Dermis blood vessel endothelial cell (primary cell): ENCODE measurements around the gene KIAA1755. TPM values are rescaled to one million over a fixed set of nuclear protein-coding genes. Genes with fewer than 3 reads are reported as not detected.
A peak's percentile ranks its signal among the peaks of the same experiment; 100 is the strongest.
"Not testable (repeated sequence)": the region's sequence is repeated elsewhere in the genome, so short reads cannot be mapped to it uniquely, and the experiment has no call there.

ENCODE experiments used
- DNase-seq: peaks from one replicate; pipeline ENCODE4 v3.0.0; 2010
- total RNA-seq: library from RNA; depleted of rRNA; stranded (reverse); fragments of >200 nt; gene quantifications from 2 replicates; pipeline ENCODE4 v1.2.3, GENCODE V29; 2014

Gene KIAA1755
- total RNA-seq, 1 donor from 2014 or later = 0.51 TPM

DNA sequence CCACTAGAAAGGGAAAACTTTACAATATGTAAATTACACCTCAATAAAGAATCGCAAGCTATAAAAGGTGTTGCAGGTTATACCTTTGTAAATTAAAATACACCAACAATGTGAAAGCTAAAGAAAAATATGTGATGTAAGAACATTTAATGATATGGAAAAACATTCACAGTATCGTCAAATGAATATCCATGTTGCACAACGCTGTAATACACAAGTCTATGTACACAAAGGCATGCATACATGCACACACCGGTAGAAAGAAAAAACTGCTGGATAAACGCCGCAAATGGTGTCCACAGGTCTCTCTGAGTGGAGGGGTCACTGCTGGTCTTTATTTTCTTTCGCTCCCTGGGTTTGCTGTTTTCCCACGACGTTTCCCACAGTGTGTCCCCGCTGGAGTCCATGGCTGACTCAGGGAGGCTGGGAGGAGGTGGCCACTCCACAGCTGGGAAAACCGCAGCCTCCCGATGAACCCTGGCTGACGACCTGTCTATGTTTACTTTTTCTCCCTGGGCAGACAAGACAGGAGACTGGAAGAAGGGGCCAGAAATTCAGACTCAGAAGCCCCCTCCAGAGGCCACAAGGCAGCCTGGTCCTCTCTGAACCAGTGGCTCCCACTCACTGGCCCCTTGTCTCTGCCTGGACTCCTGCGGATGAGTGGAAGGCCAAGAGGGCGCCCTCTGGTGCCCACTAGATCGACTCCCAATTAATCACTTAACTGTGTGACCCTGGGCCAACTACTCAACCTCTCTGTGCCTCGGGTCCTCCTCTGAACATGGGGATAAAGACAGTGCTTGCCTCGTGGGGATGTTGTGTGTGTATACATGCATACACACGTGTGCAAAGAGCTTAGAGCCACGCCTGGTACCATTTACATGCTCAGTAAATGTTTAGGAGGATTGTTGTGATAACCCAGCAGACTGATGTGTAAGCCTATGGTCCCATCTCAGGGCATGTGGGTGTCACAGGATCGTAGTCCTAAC lies 30.6 kb upstream of the KIAA1755 start:
- peak; percentile 56 for DNase-seq

DNA sequence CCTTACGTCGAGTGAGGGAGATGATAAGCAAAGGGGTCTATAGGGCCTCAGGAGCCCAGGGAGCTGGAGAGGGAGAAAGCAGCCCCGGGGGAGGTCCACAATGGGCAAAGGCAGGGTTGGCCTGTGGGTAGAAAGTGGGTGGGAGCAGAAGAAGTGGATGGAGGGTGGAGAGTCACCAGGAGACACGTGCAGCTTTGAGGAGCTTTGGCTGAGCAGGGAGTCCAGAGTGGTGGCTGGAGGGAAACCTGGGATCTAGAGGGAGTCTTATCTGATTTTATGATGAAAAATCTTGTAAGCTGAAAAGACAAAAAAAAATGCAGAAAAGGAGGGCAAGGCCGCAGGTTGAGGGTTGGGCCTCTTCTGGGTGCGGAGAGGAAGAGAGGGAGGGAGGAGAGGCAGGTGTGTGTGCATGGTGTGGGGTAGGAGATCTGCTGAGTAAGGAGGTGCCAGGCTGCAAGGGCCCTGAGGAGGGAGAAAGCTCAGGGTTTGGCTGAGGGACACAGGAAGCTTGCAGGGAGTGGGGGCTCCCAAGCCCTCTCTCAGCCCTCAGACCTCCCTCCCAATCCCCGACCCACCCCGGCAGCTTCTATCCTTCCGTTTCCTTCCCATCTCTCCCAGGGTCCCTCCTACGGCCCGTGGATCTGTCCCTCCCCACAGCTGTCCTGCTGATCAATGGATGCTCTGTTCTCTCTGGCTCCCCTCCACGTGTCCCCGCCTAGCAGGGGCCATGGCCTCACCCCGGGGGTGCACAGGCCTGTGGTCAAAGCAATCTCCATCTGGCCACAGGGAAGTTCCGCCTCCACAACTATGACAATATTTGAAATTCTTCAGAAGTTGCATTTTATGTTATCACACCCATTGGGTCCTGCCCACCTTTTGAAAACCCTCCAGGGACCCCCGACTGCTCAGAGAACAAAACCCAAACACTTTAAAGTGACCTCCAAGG lies 26.3 kb upstream of the KIAA1755 start:
- no peak for DNase-seq

DNA sequence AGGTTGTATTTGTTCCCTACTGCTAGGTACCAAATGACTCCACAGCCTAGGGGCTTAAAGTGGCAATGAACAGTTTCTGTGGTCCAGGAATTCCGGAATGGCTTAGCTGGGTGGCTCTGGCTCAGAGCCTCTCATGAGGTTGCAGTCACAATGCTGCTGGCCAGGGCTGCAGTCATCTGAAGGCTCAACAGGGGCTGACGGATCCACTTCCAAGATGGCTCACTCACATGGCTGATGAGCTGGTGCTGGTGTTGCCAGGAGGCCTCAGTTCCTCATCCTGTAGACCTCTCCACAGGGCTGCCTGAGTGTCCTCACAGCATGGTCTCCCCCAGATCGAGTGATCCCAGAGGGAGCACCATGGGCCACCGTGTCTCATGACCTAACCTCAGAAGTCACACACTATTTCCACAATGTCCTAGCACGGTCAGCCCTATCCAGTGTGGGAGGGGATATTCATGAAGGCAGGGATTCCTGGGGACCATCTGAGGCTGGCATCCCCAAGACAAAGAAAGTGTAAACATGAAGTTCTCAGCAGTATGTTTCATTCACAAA lies 24.4 kb upstream of the KIAA1755 start:
- no peak for DNase-seq

DNA sequence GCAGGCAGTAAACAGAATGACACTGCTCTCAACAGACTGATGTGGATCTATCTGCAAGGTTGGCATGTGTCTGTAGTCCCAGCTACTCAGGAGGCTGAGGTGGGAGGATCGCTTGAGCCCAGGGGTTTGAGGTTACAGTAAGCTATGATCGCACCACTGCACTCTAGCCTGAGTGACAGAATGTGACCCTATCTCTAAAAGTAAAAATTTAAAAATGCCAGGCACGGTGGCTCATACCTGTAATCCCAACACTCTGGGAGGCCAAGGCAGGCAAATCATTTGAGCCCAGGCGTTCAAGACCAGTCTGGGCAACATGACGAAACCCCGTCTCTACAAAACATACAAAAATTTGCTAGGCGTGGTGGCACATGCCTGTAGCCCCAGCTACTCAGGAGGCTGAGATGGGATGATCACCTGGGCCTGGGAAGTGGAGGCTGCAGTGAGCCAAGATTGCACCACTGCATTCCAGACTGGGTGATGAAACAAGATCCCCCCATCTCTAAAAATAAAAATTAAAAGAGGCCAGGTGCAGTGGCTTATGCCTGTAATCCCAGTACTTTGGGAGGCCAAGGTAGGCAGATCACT lies 23.6 kb upstream of the KIAA1755 start:
- DNase-seq = not testable (repeated sequence)

DNA sequence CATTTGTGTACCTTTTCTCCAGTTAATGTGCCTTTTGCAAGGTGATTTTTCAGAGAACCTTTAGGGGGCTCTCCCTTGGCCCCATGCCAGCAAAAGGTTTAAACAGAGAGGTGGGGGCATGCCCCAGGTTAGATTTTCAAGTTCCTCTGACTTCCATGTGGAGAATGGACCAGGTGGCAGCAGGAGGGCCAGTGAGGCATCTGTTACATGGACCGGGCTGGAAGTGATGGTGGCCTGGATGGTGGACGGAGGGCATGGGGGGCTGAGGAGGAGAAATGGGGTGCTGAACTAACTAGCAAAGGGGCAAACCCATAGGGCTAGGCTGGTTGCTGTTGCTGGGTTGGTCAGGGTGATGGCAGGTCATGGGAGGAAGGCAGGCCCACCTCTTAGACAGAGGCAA lies 22.7 kb upstream of the KIAA1755 start:
- no peak for DNase-seq

DNA sequence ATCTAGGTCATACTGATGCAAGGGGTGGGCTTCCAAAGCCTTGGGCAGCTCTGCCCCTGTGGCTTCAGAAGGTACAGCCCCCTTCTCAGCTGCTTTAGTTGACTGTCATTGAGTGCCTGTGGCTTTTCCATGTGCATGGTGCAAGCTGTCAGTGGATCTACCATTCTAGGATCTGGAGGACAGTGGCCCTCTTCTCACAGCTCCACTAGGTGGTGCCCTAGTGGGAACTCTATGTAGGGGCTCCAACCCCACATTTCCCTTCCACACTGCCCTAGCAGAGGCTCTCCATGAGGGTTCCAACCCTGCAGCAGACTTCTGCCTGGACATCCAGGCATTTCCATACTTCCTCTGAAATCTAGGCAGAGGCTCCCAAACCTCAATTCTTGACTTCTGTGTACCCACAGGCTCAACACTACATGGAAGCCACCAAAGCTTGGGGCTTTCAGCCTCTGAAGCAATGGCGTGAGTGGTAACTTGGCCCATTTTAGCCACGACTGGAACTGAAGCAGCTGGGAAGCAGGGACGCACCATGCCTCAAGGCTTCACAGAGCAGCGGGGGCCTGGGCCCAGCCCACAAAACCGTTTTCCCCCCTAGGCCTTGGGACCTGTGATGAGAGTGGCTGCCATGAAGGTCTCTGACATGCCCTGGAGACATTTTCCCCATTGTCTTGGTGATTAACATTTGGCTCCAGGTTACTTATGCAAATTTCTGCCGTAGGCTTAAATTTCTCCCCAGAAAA lies 20.8 kb upstream of the KIAA1755 start:
- not testable (repeated sequence) for DNase-seq

DNA sequence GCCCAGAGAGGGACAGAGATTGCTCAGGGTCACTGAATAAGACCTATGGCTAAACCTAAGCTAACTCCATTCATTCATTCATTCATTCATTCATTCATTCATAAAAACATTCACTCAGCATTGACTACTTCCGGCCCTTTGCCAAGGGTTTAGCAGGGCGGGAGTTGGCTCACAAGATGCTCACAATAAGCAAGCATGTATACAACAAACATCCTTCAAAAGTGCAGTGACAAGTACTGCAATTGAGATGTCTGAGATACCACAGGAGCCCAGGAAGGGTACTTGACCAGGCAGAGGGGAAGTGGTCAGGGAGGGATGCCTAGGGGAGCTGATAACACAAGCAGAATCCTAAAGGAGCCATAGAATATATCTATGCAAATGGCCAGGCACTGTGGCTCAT lies 18.2 kb upstream of the KIAA1755 start:
- no peak for DNase-seq

DNA sequence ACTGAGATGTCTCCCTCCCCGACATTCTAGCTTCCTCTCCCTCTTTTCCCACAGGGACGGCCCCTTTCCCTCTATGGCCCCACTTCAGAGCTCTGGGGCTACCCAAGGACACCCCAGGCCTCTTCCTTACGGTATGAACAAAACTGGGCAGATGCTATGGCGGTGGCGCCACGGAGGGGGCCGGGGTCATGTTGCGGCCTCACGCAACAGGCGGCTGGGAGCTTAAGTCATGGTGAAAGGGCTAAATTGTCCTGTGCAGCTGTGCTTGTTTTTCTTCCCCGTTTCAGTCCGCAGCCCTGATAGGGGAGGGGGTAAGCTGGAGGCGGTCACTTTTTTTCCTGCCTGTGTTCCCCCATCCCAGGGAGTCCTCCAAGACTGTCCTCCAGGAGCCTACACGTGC lies 17.6 kb upstream of the KIAA1755 start:
- DNase-seq = no peak

DNA sequence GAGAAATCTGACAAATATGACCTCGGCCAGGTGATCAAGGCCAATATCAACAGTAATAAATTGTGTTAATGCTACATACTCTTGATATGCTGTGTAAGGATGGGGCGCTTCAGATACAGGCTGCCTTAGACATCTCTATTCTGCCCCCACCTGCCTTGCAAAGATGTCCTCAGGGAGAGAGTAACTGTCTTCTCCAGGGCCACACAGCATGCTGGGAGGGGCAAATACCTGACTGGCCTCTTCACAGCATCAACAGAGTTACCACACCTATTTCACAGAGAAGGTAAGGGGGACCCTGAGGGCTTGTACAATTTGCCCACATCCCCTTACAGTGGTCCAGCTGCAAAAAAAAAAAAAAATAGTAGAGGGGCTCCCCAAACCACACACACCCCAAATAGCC lies 17.2 kb upstream of the KIAA1755 start:
- no peak for DNase-seq

DNA sequence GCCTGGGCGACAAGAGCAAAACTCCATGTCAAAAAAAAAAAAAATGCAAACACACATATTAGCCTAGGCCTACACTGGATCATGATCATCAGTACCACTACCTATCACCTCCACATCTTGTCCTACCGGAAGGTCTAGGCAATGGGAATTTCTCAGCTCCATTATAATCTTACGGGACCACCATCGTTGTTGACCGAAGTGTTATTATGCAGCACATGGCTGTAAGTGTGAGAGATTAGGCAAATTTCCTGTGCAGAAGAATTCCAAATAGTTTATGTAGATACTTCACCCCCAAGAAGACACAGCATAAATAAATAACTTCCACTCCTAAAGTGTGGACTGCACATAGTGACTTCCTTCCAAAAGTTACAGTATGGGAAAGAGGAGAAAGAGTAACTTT lies 16.8 kb upstream of the KIAA1755 start:
- DNase-seq = no peak

DNA sequence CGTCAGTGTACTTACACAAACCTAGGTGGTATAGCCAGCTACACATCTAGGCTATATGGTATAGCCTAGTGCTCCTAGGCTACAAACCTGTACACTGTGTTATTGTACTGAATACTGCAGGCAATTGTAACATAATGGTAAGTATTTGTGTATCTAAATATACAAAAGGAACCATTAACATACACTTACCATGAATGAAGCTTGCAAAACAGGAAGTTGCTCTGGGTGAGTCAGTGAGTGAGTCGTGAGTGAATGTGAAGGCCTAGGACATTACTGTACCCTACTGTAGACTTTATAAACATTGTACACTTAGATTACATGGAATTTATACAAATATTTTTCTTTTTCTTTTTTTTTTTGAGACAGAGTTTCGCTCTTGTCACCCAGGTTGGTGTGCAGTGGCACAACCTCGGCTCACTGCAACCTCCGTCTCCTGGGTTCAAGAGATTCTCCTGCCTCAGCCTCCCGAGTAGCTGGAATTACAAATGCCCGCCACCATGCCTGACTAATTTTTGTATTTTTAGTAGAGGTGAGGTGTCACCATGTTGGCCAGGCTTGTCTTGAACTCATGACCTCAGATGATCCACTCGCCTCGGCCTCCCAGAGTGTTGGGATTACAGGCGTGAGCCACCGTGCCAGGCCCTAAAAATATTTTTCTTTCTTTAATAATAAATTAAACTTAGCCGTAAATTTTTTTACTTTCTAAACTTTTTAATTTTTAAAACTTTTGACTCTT lies 15.4 kb upstream of the KIAA1755 start:
- peak; percentile 84 for DNase-seq

DNA sequence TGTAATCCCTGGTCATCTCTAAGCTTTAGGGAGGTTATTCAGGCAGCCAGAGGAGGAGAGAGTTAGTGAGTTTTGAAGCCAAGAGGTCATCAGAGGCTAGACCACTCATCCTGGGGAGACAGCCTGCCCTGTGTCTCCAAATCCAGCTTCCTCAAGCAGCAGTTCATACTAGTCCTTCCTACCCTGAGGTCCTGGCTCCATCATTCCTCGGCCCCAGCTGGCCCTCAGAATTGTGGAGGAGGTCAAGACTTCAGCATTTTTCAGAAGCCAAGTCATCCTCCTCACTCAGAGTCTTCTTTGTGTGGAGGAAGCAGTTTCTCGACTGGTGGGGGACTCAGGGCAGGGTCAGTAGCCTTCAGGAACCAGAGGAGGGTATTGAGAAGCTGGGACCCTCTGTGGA lies 12.4 kb upstream of the KIAA1755 start:
- peak; percentile 44 for DNase-seq

DNA sequence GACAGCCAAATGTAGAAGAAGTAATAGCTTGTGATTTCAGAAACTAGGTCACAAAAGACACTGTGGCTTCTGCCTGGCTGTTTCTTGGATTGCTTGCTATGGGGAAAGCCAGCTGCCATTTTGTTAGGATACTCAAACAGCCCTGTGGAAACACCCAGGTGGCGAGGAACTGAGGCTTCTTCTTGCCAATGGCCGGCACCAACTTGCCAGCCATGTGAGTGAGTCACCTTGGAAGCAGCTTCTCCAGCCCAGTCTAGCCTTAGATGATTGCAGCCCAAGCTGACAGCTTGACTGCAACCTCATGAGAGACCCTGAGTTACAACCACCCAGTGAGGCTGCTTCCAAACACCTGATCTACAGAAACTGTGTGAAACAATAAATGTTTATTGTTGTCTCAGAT lies 11.9 kb upstream of the KIAA1755 start:
- peak; percentile 33 for DNase-seq

DNA sequence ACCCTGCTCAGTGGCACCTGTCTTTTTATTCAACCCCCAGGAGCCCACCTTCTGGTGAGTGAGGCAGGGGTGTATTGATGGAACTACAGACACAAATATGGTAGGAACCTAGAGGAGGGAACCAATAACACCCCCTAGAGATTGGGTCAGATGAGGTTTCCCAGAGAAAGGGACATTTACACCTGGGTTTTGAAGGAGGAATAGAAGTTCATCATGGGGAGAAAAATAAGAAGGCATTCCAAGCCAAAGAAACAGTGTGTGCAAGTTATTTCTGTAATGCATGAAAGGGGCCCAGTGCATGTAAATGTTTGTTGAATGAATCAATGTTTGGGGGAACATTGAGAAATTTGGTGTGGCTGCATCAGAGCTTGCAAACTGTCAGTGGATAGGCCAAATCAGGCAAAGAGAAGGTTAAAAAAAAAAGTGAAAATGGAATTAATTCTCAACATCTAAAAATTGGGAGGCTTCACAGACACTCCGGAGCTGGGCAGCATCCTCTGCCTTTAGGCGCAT lies 11.1 kb upstream of the KIAA1755 start:
- no peak for DNase-seq

DNA sequence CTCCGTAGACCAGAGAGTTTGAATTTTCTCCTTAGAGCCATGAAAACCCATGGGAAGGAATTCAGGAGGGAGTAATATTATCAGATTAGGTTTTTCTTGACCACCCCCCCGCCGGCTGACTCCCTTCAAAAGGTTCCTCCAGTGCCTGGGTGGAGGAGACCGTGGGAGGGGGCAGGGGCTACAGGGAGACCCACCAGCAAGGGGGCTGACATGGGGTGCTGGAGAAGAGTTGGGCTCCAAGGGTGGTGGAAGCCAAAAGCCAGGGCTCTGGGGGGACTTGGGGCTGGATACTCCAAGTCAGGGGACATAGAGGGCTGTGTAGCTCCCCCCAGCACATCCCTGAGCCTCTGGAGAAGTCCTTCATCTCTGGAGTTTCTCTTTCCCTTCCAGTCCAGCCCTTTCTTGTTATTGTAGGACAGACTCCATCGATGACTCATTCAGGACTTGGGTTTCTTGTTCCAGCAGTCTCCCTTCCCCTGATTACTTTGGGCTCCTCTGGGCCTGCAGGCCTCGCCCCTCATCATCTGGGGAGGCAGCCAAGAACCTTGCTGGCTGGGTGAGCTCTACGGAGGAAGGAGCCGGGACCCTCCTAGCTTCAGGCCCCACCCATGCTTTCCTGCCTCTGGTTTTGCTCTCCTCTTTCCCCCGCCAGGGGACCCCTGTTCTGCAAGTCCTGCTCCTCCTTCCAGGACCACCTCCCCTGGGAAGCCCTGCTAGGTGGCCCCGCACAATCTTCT lies 10.5 kb upstream of the KIAA1755 start:
- DNase-seq = peak; percentile 87

DNA sequence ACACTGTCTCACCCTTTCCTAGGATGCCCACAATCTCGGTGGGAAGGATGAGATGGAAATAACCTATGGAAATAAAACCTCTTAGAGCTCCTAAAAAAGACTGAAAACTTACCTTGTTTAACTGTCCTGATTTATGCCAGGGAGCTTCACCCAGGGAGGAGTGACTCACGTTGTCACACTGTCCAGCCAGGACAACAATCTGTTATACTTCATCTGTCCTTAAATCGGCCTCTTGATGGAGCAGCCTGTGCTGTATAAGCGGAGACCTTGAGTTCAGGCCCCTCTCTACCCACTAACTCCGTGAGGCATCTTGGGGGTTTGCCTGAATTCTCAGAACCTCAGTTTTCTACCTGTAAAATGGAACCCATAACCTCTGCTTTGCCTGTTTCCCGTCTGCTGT lies 9.2 kb upstream of the KIAA1755 start:
- no peak for DNase-seq

DNA sequence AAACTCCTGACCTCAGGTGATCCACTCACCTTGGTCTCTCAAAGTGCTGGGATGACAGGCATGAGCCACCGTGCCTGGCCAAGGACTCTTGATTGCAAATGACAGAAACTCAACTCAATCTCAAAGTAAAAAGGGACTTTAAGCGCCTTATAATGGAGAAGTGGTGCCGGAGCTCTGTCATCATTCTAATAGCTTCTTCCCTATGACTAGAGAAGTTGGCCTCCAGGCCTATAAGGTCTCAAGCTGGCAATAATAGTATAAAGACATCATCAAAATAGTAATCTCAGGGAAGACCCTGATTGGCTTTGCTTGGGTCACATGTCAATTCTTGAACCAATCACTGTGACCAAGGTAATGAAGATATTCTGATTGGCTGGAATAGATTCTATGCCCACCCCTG lies 8.5 kb upstream of the KIAA1755 start:
- no peak for DNase-seq

DNA sequence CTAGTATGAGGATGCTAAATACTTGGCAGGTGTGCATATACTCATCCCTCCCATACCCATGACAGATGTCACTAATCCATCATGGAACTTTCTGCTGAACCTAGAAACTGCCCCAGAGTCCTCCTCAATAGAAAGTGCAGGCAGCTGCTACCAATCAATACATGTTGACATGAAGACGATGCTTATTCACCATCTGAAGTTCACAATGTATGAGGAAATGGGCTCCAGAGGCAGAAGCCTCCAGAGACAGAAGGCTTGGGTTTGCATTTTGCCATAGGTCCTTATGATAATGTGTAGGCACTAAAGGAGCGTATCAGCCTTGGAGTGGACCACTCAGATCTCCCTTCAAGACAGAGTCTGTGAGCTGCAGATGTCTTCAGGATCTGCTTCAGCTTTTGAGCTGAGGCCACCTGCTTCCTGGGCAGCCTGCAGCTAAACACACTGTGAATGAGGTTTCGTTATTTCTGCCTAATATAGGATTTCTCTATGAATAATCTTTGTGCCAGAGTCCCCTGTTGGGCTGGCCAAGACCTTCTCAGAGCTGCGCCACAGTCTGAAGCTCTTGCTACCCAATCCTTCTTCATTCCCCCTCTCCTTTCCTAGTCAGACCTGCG lies 7.5 kb upstream of the KIAA1755 start:
- no peak for DNase-seq

DNA sequence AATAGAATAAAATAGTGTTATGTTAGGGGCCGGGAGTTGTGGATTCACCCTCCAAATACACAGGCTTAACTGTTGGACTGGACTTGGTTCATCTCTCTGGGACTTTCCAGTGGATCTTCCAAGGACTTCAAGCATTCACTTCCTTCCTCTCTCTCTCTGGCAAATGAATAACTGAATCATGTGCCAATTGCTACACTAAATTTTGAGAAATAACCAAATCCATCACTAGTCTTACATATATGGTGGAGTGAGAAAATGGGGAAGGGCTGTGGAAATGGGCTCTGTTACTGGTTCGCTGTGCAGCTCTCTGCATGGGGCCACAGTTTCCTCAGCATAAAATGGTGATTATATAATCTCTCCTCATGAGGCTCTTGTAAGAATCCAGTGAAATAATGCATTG lies 6.8 kb upstream of the KIAA1755 start:
- DNase-seq = peak; percentile 37

DNA sequence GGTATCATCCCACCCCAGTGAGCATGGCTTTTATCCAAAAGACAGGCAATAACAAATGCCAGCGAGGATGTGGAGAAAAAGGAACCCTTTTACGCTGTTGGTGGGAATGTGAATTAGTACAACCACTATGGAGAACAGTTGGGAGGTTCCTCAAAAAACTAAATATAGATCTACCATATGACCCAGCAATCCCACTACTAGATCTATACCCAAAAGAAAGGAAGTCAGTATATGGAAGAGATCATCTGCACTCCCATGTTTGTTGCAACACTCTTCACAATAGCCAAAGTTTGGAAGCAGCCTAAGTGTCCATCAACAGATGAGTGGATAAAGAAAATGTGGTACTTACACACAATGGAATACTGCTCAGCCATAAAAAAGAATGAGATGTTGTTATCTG lies 5.9 kb upstream of the KIAA1755 start:
- no peak for DNase-seq
